GM18502 (cell line): ENCODE results near the gene FCHO1.

Source experiments
- ATAC-seq: cut with Tn5 transposase; IDR thresholded peaks from one replicate; pipeline ENCODE4 v1.9.1; 2021; ENCODE audit warnings: mild to moderate bottlenecking; ENCODE audit not compliant: unreplicated experiment, poor library complexity

FCHO1 gene

DNA sequence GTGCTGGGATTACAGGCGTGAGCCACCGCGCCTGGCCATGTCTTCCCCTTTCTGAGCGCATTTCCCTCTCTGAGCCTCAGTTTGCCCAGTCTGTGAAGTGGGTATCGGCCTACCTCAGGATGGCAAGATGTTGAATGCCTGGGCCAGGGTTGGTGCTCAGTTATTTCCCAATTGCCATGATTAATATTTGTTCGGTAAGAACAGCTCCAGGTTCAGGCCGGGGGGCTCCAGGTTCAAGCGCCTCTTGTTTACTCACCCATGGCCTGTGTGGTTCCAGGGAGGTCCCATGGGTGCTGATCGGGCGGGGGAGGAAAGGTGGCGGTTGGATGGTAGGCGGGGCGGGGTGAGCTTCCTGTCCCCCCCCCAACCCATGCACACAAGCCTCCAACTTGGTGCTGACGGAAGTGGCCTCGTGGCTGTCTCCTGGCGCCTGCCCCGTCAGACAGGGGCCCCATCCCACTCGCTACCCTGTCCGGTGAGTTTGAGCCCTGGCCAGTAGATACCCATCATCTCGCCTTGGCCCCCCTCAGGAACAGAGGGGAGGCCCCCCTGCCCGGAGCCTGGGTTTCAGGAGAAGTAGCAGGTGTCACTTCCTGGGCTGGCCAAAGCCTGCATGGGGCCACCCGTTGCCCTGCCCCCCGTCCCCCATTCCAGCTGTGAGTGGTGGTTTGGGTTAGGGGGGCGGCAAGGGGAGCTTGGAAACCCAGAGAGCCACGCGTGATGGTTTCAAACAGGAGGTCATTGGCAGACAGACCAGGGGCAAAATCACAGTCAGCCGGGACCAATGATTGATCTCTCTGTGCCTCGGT, at the start of gene FCHO1:
FCHO1 (plus strand) TSS at position 375 of the 809 bp plus-strand sequence. CDS start 3,688 bp downstream, outside the sequence.
- peak; percentile 40 for ATAC-seq

DNA sequence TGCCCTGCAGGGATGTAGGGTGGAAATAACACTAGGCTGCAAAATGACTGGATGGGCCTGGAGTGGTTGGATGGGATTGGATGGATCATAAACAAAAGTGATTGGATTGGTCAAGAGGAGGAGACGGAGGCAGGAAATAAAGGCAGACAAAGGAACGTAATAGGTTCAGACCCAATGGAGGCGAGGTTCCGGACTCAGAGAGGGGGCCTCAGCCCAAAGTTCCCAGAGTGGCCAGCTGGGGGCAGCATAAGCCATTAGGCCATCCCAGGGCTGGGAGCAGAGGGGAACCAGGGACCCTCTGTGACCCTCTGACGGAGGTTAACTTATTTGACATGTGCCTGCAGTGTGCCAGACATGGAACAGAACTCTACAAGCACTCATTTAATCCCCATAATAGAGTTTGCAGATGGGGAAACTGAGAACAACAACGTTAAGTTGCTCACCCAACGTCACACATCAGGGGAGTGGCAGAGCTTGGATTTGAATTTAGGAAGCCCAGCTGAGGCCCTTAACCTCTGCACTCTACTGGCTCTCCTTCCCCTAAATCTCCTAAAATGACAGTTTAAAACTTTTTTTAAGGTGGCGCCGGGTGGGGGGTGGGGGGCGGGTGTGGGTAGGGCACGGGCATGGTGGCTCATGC, 47.3 kb upstream of the FCHO1 start:
- no peak for ATAC-seq

DNA sequence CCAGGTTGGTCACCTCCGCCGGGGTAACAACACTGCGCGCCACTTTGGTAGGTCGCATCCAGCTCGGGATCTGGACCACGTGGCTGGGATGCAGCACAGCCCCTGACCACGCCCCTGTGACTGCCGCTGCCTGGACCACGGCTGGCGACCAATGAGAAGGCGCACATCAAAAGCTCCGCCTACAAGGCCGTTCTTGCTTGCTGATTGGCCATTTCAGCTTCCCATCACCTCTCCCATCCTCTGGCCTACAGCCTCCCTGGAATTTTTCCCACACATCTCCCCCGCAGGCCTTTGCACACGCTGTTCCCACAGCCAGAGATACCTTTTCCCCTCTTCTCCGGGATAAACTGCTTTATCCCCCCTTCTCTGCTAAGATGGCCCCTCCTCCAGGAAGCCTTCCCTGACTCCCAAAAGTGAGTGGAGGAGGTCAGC, 44.5 kb upstream of the FCHO1 start:
- ATAC-seq: no peak

DNA sequence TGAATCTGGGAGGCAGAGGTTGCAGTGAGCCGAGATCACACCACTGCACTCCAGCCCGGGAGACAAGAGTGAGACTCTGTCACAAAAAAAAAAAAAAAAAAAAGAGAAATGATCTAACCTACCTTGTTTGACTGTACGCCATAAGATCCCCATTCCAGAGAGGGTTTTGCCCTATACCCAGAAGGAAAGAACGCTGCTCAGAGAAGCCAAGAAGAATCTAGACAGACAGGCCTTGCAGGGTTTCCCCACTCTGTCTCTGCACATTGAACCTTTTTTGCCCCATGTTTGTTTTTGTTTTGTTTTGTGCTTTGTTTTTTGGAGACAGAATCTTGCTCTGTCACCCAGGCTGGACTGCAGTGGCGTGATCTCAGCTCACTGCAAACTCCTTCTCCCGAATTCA, 39.4 kb upstream of the FCHO1 start:
- ATAC-seq: no peak

DNA sequence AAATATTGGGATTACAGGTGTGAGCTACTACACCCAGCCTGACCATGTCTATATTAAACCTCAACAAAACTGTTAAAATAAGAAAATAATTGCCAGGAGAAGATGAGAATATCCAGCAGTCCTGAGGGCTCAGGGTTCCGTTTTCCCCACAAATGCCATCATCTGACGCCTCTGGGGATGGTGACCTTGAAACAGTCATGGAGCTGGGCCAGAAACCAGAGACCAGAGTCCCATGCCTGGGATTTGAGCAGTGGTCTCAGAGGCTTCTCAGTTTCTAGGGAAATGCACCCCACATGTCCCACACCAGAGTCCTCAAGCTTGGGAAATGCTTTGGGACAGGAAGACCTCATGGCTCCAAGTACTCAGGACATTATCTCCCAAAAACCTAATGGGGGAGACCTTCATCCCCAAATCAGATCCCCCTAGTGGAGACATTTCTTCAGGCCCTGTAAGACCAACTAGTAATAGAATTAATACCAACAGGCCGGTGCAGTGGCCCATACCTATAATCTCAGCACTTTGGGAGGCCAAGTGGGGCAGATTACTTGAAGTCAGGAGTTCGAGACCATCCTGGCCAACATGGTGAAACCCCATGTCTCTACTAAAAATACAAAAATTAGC, 34.9 kb upstream of the FCHO1 start:
- ATAC-seq: no peak

DNA sequence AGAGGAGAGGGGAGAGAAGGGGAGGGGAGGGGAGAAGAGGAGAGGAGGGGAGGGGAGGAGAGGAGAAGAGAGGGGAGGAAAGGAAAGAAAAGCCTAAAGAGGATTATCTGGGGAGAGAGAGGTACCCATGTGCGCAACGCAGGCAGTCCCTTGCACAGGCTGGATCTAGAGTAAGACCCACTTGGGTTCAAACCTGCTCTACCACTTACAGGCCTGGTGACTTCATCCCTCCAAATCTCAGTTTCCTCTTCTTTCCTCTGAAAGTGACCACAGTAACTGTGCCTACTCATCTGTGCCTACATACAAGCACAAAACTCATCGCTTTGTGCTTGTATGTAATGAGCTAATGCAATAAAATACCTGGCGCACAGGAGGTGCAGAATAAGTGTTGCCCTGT, 32.7 kb upstream of the FCHO1 start:
- no peak for ATAC-seq

GRCh38 chr19:17718947-17719711, 32.1 kb upstream of the FCHO1 start, which contains the start of gene MAP1S:
TSS of gene MAP1S (plus strand) at chr19:17719480. CDS start at chr19:17719503, 23 bp downstream.
- peak; percentile 73 for ATAC-seq

- ATAC-seq: peak; percentile 8
Observed at GRCh38 chr19:17719730-17720400, 31.4 kb upstream of the FCHO1 start.

DNA sequence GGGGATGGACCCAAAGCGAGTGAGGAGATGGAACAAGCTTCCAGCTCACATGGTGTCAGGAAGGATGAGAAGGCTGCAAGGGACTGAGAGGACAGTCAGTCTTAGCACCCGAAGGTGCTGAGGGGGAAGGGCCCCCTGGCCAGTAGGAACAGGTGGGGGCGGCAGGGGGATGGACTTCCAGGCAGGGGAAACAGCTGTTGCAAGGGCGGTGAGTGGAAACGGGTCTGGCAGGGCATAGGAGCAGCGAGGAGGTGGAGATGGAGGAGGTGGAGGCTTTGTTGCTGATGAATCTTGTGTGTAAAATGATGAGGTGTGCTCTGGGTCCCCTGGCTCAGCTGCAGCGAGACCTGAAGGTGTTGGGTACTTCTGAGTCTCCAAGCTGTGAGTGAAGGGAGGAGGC, 30.8 kb upstream of the FCHO1 start:
- ATAC-seq: no peak

DNA sequence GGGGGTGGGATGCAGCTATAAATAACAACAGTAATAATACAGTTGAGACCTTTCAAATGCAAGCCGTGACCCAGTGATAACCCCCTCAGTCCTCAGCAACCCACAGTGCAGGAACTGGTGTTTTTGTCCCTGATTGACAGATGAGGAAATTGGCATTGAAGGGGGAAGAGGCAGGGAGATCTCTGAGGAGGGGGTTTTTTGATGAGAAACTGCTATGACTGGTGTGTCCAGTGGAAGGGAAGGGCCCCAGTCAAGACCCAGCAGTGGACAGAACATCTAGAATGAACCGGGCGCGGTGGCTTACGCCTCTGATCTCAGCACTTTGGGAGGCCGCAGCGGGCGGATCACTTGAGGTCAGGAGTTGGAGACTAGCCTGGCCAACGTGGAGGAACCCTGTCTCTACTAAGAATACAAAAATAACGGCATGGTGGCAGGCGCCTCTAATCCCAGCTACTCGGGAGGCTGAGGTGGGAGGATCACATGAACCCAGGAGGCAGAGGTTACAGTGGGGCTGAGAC, 30.1 kb upstream of the FCHO1 start:
- no peak for ATAC-seq

DNA sequence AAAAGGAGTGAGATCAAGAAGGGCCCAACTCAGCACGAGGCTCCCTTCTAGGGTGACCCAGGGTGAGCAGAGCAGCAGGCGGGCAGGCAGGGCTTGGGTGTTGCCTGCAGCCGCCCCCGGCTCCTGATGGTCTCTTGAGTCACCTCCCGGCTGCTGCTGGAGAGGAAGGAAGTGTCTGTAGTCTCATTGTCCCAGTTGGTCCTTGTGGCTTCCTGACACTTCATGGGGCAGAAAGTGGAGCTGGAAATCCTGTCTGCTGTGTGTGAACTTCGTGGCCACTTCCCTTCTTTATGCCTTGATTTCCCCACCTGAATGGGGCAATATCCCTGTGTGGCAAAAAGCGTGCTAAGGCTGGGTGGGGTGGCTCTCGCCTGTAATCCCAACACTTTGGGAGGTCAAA, 29.5 kb upstream of the FCHO1 start:
- ATAC-seq: no peak

DNA sequence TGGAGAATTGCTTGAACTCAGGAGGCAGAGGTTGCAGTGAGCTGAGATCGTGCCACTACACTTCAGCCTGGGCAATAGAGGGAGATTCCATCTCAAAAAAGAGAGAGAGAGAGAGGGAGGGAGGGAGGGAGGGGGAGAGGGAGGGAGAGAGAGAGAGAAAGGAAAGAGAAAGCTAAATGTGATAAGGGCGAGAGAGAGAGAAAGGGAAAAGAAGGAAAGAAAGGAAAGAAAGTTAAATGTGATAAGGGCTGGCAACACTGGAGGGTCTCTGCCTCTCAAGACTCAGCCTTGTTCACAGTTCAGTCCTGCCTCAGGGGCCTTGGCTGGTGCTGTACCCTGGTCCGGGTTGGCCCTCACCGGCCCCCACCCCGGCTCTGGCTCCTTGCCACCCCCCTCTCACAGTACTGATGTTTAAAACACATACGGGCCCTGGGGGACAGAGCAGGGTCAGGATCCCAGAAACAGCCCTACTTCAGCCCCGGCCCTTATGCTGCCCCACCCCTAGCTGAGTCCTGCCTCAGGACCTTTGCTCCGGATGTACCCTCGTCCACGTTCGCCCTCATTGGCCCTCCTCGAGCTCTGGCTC, 28.5 kb upstream of the FCHO1 start:
- no peak for ATAC-seq

DNA sequence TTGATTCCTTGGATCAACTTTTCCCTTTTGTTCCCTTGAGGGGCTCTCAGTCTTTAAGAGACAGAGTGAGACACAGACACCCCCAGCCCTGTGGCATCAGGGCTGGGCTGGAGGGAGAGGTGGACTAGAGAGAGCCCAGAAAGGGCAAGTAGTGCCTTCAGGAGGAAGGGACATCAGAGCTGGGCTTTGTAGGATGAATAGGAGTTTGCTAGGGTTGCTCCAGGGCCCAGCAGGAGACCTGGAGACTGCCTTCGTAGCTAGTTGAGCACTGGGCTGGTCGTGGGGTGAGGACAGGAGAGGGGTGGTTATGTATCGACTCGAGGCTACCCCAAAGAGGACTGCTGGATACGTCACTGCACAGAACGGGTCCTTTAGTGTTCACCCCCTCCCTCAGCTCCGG, 26.6 kb upstream of the FCHO1 start:
- ATAC-seq: no peak

DNA sequence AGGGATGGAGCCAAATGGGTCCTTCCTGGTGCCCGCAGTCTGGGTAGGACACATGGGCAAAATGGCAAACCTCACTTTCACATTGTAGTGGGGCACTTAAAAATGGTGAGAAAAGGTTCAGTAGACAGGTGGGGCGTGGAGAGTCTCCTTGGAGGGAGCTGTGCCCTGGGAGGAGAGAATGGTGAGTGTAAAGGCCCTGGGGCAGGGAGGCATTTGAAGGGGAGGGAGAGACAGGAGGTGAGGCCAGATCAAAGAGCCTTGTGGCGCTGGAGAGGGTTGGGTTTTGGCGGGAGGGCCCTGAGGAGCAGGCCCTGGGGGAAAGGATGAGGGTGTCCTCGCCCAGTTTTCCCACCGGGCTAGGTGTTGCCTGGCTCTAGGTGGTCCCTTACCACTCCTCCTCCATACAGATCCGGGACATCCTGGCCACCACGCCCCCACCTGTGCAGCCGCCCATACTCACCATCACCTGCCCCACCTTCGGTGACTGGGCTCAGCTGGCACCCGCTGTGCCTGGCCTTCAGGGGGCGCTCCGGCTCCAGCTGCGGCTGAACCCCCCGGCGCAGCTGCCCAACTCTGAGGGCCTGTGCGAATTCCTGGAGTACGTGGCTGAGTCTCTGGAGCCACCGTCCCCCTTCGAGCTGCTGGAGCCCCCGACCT, 25.7 kb upstream of the FCHO1 start:
- ATAC-seq: no peak

DNA sequence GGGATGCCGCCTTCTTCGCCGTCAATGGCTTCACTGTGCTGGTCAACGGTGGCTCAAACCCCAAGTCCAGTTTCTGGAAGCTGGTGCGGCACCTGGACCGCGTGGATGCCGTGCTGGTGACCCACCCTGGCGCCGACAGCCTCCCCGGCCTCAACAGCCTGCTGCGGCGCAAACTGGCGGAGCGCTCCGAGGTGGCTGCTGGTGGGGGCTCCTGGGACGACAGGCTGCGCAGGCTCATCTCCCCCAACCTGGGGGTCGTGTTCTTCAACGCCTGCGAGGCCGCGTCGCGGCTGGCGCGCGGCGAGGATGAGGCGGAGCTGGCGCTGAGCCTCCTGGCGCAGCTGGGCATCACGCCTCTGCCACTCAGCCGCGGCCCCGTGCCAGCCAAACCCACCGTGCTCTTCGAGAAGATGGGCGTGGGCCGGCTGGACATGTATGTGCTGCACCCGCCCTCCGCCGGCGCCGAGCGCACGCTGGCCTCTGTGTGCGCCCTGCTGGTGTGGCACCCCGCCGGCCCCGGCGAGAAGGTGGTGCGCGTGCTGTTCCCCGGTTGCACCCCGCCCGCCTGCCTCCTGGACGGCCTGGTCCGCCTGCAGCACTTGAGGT, 25.0 kb upstream of the FCHO1 start:
- ATAC-seq: no peak

- ATAC-seq: no peak
Observed at GRCh38 chr19:17726964-17727773, 24.1 kb upstream of the FCHO1 start.

DNA sequence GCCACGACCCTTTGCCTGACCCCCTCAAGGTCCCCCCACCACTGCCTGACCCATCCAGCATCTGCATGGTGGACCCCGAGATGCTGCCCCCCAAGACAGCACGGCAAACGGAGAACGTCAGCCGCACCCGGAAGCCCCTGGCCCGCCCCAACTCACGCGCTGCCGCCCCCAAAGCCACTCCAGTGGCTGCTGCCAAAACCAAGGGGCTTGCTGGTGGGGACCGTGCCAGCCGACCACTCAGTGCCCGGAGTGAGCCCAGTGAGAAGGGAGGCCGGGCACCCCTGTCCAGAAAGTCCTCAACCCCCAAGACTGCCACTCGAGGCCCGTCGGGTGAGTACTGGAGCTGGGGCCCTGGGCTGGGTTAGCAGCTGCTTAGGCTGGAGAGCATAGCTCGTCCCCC, 23.4 kb upstream of the FCHO1 start:
- ATAC-seq: no peak

DNA sequence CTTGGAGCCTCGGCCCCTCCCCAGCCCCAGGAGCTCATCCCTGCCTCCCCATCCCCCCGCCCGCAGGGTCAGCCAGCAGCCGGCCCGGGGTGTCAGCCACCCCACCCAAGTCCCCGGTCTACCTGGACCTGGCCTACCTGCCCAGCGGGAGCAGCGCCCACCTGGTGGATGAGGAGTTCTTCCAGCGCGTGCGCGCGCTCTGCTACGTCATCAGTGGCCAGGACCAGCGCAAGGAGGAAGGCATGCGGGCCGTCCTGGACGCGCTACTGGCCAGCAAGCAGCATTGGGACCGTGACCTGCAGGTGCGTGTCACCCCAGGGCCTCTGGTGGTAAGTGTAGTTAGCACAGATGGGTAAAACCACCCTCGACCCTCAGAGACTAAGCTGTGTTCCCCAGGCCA, 18.1 kb upstream of the FCHO1 start:
- no peak for ATAC-seq
